Measurements from ENCODE around the gene TAX1BP3.

GRCh38 chr17:3710951-3711383 is 42.6 kb upstream of the TAX1BP3 start:
- TF ChIP-seq CTCF (IDR thresholded peaks at IDR 0.05) (no peak), SIN3A (IDR thresholded peaks at IDR 0.05; ENCODE audit: borderline replicate concordance, insufficient read depth, low read depth, low read length) (no peak)
- TF ChIP-seq, protein P1, sequence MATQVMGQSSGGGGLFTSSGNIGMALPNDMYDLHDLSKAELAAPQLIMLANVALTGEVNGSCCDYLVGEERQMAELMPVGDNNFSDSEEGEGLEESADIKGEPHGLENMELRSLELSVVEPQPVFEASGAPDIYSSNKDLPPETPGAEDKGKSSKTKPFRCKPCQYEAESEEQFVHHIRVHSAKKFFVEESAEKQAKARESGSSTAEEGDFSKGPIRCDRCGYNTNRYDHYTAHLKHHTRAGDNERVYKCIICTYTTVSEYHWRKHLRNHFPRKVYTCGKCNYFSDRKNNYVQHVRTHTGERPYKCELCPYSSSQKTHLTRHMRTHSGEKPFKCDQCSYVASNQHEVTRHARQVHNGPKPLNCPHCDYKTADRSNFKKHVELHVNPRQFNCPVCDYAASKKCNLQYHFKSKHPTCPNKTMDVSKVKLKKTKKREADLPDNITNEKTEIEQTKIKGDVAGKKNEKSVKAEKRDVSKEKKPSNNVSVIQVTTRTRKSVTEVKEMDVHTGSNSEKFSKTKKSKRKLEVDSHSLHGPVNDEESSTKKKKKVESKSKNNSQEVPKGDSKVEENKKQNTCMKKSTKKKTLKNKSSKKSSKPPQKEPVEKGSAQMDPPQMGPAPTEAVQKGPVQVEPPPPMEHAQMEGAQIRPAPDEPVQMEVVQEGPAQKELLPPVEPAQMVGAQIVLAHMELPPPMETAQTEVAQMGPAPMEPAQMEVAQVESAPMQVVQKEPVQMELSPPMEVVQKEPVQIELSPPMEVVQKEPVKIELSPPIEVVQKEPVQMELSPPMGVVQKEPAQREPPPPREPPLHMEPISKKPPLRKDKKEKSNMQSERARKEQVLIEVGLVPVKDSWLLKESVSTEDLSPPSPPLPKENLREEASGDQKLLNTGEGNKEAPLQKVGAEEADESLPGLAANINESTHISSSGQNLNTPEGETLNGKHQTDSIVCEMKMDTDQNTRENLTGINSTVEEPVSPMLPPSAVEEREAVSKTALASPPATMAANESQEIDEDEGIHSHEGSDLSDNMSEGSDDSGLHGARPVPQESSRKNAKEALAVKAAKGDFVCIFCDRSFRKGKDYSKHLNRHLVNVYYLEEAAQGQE (IDR thresholded peaks at IDR 0.05; ENCODE audit: insufficient read depth in 1 of 2, low read depth in 2 of 2, low read length in 1 of 2) = no peak
